ENCODE measurements around the gene NUDT21.

DNA sequence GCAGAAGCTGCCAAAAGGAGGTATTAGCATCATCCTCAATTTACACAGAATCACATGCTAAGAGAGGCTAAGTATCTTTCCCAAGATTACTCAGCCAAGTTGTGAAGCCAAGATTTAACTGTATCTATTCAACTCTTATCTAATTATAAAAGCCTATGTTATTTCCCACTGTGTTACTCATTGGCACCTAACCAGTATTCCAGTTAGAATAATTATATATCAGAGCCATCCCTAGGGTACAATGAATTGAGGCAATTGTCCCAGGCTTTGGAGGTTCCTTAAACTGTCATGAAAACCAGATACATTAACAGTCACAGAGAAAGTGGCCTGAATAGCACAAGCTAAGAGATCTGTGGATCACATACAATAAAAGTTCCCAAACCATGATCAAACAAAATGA lies 14.9 kb downstream of the NUDT21 start:
- TF ChIP-seq TAF1 (IDR thresholded peaks at IDR 0.05; ENCODE audit: low read depth) (no peak), NFIC (IDR thresholded peaks at IDR 0.05) (no peak), EGR1 (IDR thresholded peaks at IDR 0.05) (no peak), EP300 (IDR thresholded peaks at IDR 0.05; ENCODE audit: borderline replicate concordance) (no peak)
- TF ChIP-seq, protein P1, sequence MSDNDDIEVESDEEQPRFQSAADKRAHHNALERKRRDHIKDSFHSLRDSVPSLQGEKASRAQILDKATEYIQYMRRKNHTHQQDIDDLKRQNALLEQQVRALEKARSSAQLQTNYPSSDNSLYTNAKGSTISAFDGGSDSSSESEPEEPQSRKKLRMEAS (IDR thresholded peaks at IDR 0.05): no peak

Measured in Ishikawa (cell line).